Epithelial cell of prostate (primary cell): ENCODE data around the gene PGC.
A peak's percentile ranks its signal among the peaks of the same experiment; 100 is the strongest.

Experiments used
- DNase-seq: peaks from one replicate; pipeline ENCODE4 v3.0.0-alpha.2; 2011; ENCODE audit warnings: low read depth, low spot score
- H3K27ac ChIP-seq: fragments of 450-650 bp; 2 replicates; pipeline ENCODE4 v1.5.1; 2017; ENCODE audit warnings: mild to moderate bottlenecking

Gene PGC

DNA sequence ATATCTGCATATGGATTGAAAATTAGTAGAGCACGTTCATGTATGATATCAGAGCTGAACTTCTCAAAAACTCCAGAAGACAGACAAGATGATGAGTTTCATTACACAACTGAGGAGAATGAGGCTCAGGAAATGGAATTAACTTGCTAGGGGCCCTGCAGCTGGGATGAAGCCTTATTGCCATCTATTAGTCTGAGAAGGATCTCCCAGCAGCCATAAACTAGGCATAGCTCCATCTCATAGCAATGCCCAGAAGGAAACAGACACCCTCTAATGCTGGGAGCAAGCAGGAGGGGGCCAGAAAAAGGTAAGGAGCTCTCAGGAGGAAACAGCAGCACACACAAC is 29.8 kb downstream of the PGC start:
- DNase-seq = no peak
- no peak overlapping the region for H3K27ac ChIP-seq

DNA sequence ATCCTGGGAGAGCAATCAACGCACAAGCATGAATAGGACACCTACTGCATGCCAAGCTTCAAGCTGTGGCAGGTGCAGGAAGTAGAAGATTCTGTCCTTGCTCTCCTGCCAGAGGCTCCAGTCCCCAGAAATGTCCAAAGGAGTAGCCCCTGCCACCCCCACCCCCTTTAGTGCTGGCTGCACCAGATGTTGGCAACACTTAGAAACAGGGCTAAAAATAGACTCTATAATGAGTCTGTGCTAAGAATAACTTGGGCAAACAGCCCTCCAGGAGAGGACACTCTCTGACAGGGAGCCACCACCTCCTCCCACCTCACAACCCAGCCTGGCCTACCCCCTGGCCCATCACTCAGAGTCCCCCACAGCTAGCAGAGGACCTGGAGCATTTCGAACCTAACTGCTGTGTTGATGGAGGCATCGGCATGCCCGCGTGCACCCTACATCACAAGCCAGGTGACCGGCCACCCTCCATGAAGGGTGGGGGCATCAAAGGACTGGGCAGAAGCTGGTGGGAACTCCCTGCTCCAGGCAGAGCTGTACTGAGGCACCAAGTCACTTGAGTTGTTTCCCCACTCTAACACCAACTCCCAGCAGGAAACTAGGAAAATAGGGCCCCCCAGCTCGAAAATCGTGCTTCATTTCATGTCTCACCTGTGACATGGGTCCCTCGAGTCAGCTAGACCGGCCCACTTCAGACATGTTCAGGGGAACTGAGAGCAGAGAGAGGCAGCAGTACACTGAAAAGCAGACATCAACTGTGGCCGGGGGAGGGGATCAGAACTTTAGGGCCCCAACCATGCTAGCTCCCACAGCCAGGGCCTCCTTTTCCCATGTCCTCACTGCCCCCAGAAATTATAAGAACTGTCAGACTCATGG is 30.4 kb downstream of the PGC start:
- DNase-seq = no peak
- H3K27ac ChIP-seq = no peak overlapping the region

- H3K27ac ChIP-seq = no peak overlapping the region
- DNase-seq = no peak
These were observed 31.2 kb downstream of the PGC start for GRCh38 chr6:41715795-41716515.

- no peak for DNase-seq
- H3K27ac ChIP-seq = no peak overlapping the region
These were observed 32.5 kb downstream of the PGC start for GRCh38 chr6:41714556-41715273.

- peak overlapping the region; percentile 69 for H3K27ac ChIP-seq
- no peak for DNase-seq
These were observed 33.4 kb downstream of the PGC start for GRCh38 chr6:41713650-41714291.

DNA sequence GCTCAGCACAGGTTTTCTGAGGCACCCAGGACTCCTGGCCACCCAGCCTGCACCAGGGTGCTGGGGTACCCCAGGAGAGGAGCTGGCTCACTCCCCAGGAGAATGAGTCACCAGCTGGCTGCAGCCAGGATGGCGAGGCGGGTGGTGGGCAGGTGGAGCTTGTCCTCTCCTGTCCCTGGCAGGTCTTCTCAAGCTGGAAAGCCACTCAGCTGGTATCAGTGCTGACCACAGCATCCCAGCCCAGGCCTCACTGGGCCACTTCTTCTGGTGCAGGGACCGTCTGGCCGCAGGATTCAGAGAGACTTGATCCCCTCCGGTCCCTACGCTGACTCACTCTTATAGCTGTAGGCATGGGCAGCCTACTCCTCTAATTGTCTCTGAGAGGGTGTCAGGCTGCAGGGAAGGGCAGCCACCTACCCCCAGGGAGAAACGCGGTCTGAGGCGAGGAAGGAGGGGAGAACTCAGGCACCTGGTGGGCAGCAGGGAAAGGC is 34.0 kb downstream of the PGC start:
- H3K27ac ChIP-seq = peak overlapping the region; percentile 69
- DNase-seq = no peak

- H3K27ac ChIP-seq = peak overlapping the region; percentile 69
These were observed 34.5 kb downstream of the PGC start for GRCh38 chr6:41712651-41713103.

DNA sequence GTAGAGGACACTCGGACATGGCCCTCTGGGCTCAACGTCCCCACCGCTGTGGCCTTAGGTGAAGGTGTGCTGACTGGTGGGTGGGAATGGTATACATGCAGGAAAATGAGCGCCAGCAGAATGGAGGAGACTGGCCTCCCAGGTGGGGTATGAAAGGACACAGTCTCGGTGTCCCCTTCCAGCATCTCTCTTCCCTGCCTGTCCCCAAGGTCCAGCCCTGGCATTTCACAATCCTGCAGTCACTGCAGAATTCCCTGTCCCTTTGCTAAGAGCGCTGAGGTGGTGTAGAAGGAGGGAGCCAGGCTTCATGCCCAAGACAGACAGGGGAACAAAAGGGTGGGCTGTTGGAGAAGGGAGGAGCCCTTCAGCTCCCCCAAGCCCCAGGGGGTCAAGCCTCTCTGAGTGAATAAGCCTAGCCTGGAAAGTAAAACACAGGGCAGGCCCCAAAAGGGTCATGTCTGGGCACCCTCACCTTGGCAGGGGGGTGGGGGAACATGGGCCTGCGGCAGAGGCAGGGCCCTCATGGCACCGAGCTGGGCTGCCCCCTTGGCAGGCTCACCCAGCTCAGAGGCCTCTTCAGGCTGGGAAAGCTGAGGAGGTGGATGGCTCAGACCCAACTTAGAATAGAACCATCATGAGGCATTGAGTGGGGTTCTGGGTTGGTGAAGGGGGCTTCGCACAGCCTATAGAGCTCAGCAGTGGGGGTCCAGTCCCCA is 35.7 kb downstream of the PGC start:
- H3K27ac ChIP-seq = no peak overlapping the region
- no peak for DNase-seq

More at GRCh38 chr6:41712651-41713103, 34.5 kb downstream of the PGC start:
- DNase-seq = no peak

- DNase-seq = no peak
- no peak overlapping the region for H3K27ac ChIP-seq
These were observed 37.8 kb downstream of the PGC start for GRCh38 chr6:41709375-41709774.

DNA sequence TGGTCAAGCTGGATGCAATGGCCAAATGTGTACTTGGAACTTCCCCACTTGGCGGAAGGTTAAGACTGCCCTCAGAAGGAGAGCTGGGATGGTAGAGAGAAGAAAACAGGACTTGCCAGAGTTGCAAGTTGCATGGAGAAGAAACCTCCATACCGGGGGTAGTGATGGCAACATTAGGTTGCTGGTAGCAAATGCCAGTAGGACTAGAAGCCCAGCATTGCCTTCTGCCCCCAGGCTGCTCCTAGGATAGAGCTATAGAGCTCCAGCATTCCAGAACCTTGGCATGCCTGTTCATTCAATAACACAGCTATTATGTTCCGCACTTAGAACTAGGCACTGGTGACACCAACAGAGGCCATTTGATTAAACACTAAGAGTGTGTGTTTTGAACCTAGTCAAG is 38.3 kb downstream of the PGC start:
- no peak for DNase-seq
- no peak overlapping the region for H3K27ac ChIP-seq

DNA sequence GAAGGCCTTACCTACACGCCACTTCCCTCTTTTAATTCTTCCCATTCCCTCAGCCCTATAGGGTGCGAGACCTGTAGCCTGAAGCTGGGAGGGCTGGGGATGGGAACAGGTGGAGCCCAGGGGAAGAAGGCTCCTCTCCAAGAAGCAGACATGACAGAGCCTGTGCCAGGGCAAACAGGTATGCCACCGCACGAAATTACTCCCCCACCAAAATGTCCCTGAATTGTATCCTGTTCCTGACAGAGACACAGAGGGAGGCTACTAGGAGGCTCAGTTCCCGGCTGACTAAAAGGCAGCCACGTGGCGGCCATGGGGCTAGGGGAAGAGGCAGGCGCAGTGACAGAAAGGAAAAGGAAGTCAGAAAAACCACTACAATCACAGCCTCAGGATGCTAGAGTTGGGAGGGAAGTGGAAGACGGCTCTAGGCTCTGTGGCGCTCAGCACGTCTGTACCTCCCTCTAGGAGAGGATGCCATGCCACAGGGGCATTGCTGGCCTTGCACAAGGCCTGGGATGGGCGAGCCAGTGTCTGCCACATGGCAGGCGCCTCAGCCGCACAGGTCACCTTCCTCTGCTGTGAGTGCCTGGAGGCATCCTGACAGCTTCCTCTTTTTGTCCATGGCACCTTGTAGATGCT is 39.5 kb downstream of the PGC start:
- peak overlapping the region; percentile 56 for H3K27ac ChIP-seq

DNA sequence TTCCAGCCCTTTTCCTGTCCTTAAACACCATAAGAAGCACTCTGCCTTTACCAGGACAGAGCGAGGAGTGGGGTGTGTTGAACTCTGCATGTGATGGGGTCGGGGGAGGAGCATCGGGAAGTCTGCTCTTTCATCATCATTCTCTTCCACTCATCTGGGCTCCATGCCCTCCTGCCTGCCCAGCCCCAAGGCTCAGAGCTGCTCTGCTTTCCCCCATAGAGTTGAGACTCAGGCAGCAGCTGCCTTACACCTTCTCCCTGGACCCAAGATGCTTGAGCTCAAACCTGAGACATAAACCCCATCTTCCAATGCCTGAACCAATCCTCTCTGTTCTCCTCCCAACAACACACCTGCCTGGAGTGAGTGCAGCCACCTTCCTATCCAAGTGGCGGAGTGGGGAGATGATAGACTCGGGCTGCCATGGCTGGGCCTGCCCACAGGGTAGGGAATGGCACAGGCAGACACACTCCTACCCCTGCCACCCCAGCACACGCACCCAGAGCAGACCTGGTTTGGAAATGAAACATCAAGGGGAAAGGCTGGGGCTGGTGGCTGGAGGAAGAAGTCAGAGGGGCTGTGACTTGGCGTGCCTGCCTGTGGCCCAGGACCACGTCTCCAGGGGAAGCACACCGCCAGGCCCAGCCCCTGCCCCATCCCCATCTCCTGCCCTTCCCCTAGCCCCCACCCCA is 40.2 kb downstream of the PGC start:
- DNase-seq = no peak
- H3K27ac ChIP-seq = peak overlapping the region; percentile 56

More for the DNA sequence above, 39.5 kb downstream of the PGC start:
- DNase-seq = no peak

GRCh38 chr6:41705996-41706835 is 41.0 kb downstream of the PGC start:
- no peak for DNase-seq
- H3K27ac ChIP-seq = peak overlapping the region; percentile 56

DNA sequence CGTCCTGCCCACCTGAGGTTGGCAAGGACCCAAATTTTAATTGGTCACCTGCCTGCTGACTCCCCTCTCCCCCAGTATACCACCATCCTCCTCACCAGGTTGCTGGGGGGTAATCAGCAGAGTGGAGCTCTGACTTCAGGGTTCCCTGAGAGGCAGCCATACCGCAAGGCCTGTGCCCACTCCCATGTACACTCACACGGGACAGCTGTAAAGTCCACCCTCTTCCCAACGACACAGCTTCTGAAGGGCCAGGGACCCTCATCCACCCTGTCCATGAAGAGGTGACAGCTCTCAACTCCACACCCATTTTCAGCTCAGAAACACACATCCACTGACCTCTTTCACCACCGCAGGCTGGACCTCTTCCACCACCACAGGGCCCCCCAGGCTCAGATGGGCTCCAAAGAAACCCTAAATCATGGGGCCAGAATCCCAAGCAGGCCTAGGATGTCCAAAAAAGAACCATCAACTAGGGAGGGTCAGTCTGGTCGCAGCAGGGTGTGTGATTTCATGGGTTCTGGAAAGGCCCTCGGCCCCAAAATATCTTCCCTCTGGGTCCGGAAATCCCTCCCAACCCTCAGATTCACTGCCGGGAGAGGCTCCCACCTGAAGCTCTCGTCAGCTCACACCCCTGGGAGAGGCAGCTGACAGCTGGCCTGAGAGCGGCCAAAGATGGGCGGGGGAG is 41.7 kb downstream of the PGC start:
- H3K27ac ChIP-seq = peak overlapping the region; percentile 56
- no peak for DNase-seq

DNA sequence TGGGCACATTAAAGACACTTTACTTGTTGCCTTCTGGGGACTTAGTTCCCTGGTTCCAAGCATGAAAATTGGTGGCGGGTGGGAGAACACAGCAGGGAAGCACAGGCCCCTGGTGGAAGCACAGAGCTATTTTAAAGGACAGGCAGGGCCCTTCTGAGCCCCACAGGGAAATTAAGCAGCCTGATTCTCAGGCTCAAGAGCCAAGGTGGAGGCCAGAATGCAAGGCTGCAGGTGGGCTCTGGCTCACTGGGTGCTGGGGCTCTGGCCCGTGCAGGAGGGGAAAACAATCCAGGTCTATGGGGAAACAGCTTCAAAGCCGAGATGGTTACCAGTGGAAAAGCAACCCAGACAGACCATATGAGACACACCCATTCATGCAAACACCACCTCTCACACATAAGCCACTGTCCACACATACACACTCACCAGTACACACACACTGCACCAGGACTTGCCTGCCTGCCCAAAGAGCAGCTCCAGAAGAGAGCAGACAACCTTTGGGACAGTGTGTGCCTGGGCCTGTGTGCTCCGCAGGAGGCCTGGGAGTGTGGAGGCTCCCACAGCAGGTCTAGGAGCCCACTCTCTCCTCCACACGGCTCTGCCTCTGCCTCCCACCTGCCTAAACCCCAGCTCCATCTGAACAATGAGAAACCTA is 42.4 kb downstream of the PGC start:
- no peak overlapping the region for H3K27ac ChIP-seq

DNA sequence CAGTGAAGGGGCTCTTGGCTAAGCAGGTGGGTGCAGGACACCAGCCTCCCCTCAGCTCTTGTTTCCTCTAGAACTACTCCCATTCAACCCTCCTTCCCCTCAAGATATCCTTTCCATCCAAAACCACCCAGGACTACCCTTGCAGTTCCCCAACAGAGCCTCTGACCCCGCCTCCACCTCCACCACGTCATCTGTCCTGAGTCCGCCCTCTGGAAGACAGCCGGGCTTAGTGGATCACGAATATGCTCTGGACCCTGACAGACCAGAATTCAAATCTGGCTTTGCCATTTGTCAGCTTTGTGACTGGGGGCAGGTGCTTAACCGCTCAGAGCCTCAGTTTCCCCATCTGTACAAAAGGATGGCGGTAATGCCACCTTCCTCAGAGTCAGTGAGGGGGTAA is 43.2 kb downstream of the PGC start:
- no peak overlapping the region for H3K27ac ChIP-seq

More for the DNA sequence above, 42.4 kb downstream of the PGC start:
- no peak for DNase-seq

More for the DNA sequence above, 43.2 kb downstream of the PGC start:
- DNase-seq = no peak
